H9 (cell line): ENCODE results near the gene ZNF365. TPM values are rescaled to one million over a fixed set of nuclear protein-coding genes. Genes with fewer than 3 reads are reported as not detected.
"Not testable (repeated sequence)": the region's sequence is repeated elsewhere in the genome, so short reads cannot be mapped to it uniquely, and the experiment has no call there.

ENCODE experiments used
- DNase-seq: peaks from one replicate; pipeline ENCODE4 v3.0.0-alpha.2; 2017
- H2AFZ ChIP-seq: one replicate; pipeline ENCODE4 v1.6.1; 2013; ENCODE audit warnings: mild to moderate bottlenecking, low read length, control low read depth, moderate library complexity
- H2AK5ac ChIP-seq: 2 replicates; pipeline ENCODE4 v1.6.1; 2013; ENCODE audit warnings: low read length, control low read depth, mixed read lengths; ENCODE audit not compliant: insufficient read length
- H2BK120ac ChIP-seq: one replicate; pipeline ENCODE4 v1.6.1; 2013; ENCODE audit warnings: low read depth, mild to moderate bottlenecking, low read length, control low read depth, inconsistent platforms; ENCODE audit not compliant: poor library complexity, severe bottlenecking
- H2BK12ac ChIP-seq: 2 replicates; pipeline ENCODE4 v1.6.1; 2013; ENCODE audit warnings: low read length, control low read depth, mixed read lengths, low read depth; ENCODE audit not compliant: insufficient read length
- H2BK15ac ChIP-seq: 2 replicates; pipeline ENCODE4 v1.6.1; 2013; ENCODE audit warnings: low read depth, low read length, control low read depth
- H2BK20ac ChIP-seq: one replicate; pipeline ENCODE4 v1.6.1; 2013; ENCODE audit warnings: low read depth, mild to moderate bottlenecking, low read length, control low read depth, inconsistent platforms; ENCODE audit not compliant: poor library complexity, severe bottlenecking
- H2BK5ac ChIP-seq: 2 replicates; pipeline ENCODE4 v1.6.1; 2013; ENCODE audit warnings: low read length, control low read depth, mixed read lengths; ENCODE audit not compliant: insufficient read length
- H3K14ac ChIP-seq: 2 replicates; pipeline ENCODE4 v1.6.1; 2013; ENCODE audit warnings: low read length, control low read depth; ENCODE audit not compliant: insufficient read depth
- H3K18ac ChIP-seq: 2 replicates; pipeline ENCODE4 v1.6.1; 2013; ENCODE audit warnings: low read depth, mild to moderate bottlenecking, mixed read lengths, low read length, control low read depth; ENCODE audit not compliant: insufficient read length
- H3K23ac ChIP-seq: 2 replicates; pipeline ENCODE4 v1.6.1; 2013; ENCODE audit warnings: low read length, control low read depth, mixed read lengths, low read depth; ENCODE audit not compliant: insufficient read length
- H3K23me2 ChIP-seq: 2 replicates; pipeline ENCODE4 v1.6.1; 2013; ENCODE audit warnings: low read depth, mild to moderate bottlenecking, mixed read lengths, low read length, control low read depth; ENCODE audit not compliant: insufficient read length, poor library complexity, severe bottlenecking
- H3K27ac ChIP-seq: 2 replicates; pipeline ENCODE4 v1.5.1; 2013; ENCODE audit warnings: low read length, control low read depth, mixed read lengths, low read depth; ENCODE audit not compliant: insufficient read length
- H3K27me3 ChIP-seq: 2 replicates; pipeline ENCODE4 v1.6.1; 2013; ENCODE audit warnings: low read length, control low read depth, inconsistent platforms; ENCODE audit not compliant: insufficient read depth
- H3K4ac ChIP-seq: 2 replicates; pipeline ENCODE4 v1.6.1; 2013; ENCODE audit warnings: low read depth, mild to moderate bottlenecking, control low read depth, inconsistent platforms, low read length, moderate library complexity
- H3K4me1 ChIP-seq: 2 replicates; pipeline ENCODE4 v1.6.1; 2013; ENCODE audit warnings: low read length, control low read depth, inconsistent platforms; ENCODE audit not compliant: insufficient read depth
- H3K4me2 ChIP-seq: 2 replicates; pipeline ENCODE4 v1.6.1; 2013; ENCODE audit warnings: low read length, control low read depth, mixed read lengths; ENCODE audit not compliant: insufficient read length, insufficient read depth
- H3K56ac ChIP-seq: 2 replicates; pipeline ENCODE4 v1.6.1; 2013; ENCODE audit warnings: low read depth, mild to moderate bottlenecking, mixed read lengths, low read length, control low read depth; ENCODE audit not compliant: insufficient read length
- H3K79me1 ChIP-seq: 2 replicates; pipeline ENCODE4 v1.6.1; 2013; ENCODE audit warnings: low read depth, mild to moderate bottlenecking, moderate library complexity, low read length, control low read depth, inconsistent platforms; ENCODE audit not compliant: insufficient read depth, poor library complexity, severe bottlenecking
- H3K79me2 ChIP-seq: 2 replicates; pipeline ENCODE4 v1.6.1; 2013; ENCODE audit warnings: low read length, control low read depth, inconsistent platforms; ENCODE audit not compliant: insufficient read depth
- H3K9ac ChIP-seq: 2 replicates; pipeline ENCODE4 v1.6.1; 2013; ENCODE audit warnings: low read length, control low read depth, mixed read lengths; ENCODE audit not compliant: insufficient read length; ENCODE audit errors: extremely low read depth
- H3K9me3 ChIP-seq: one replicate; pipeline ENCODE4 v1.6.1; 2013; ENCODE audit warnings: low read depth, low read length, inconsistent platforms; ENCODE audit not compliant: control insufficient read depth
- H3T11ph ChIP-seq: one replicate; pipeline ENCODE4 v1.6.1; 2013; ENCODE audit warnings: mild to moderate bottlenecking, low read length, control low read depth, inconsistent platforms
- H4K20me1 ChIP-seq: one replicate; pipeline ENCODE4 v1.6.1; 2013; ENCODE audit not compliant: control insufficient read depth, insufficient read length, insufficient read depth
- H4K5ac ChIP-seq: 2 replicates; pipeline ENCODE4 v1.6.1; 2013; ENCODE audit warnings: low read depth, mild to moderate bottlenecking, mixed read lengths, low read length, control low read depth; ENCODE audit not compliant: insufficient read length
- H4K8ac ChIP-seq: replicated peaks from 2 replicates; pipeline ENCODE4 v1.6.1; 2013; ENCODE audit warnings: low read length, control low read depth, mixed read lengths, low read depth; ENCODE audit not compliant: insufficient read length
- H4K91ac ChIP-seq: 2 replicates; pipeline ENCODE4 v1.6.1; 2013; ENCODE audit warnings: low read depth, mild to moderate bottlenecking, moderate library complexity, mixed read lengths, low read length, control low read depth; ENCODE audit not compliant: insufficient read length
- H3K27ac Mint-ChIP-seq, 3 experiments: 2 replicates in 2 of 3; 3 replicates in 1 of 3; pipeline ENCODE4 v1.8.0; 2020 to 2021; ENCODE audit warnings: mixed read lengths in 3 of 3, mild to moderate bottlenecking in 1 of 3, moderate library complexity in 1 of 3
- H3K27me3 Mint-ChIP-seq: 2 replicates; pipeline ENCODE4 v1.8.0; 2021; ENCODE audit warnings: low read depth, mild to moderate bottlenecking, moderate library complexity, mixed read lengths
- H3K36me3 Mint-ChIP-seq, 3 experiments: 2 replicates in 2 of 3; 3 replicates in 1 of 3; pipeline ENCODE4 v1.8.0; 2020 to 2021; ENCODE audit warnings: low read depth in 3 of 3, mixed read lengths in 3 of 3; ENCODE audit not compliant: insufficient read depth in 1 of 3
- H3K4me1 Mint-ChIP-seq, 2 experiments: 2 replicates each; pipeline ENCODE4 v1.8.0; 2020; ENCODE audit warnings: mixed read lengths in 2 of 2
- H3K4me3 Mint-ChIP-seq, 2 experiments: 2 replicates in 1 of 2; 3 replicates in 1 of 2; pipeline ENCODE4 v1.8.0; 2020 to 2021; ENCODE audit warnings: mild to moderate bottlenecking in 2 of 2, mixed read lengths in 2 of 2, moderate library complexity in 1 of 2
- H3K9me3 Mint-ChIP-seq, 2 experiments: 2 replicates in 1 of 2; 3 replicates in 1 of 2; pipeline ENCODE4 v1.8.0; 2020; ENCODE audit warnings: mild to moderate bottlenecking in 2 of 2, mixed read lengths in 2 of 2, moderate library complexity in 1 of 2
- CTCF ChIP-seq: fragments of 200-600 bp; sonication (generic); conservative IDR thresholded peaks from 3 replicates; pipeline ENCODE4 v1.8.0; 2021; ENCODE audit warnings: antibody characterized with exemption, mild to moderate bottlenecking
- WGBS: extraction: QIAGEN DNeasy Blood & Tissue Kit; methylation state at CpG from one replicate; pipeline ENCODE4 v1.1.7; 2013; ENCODE audit warnings: missing lambda C conversion rate, low lambda C conversion rate, mixed read lengths; ENCODE audit not compliant: insufficient read length; ENCODE audit errors: extremely low coverage; 5-methylcytosine and 5-hydroxymethylcytosine counted together
- total RNA-seq: library from RNA; stranded (reverse); gene quantifications from 2 replicates; pipeline ENCODE4 v1.2.1, GENCODE V29; 2021

Gene ZNF365
- total RNA-seq, 1 experiment from 2014 or later, result 0.59 TPM

- H3K4ac ChIP-seq, result no peak overlapping the region
- H3K56ac ChIP-seq, result no peak overlapping the region
- H3K18ac ChIP-seq, result no peak overlapping the region
- H3K27ac ChIP-seq, result no peak overlapping the region
- peaks cover 2% of the 10 kb centered on the region; the same call in 1 of the 2 replicates for H3K27me3 Mint-ChIP-seq
- no peak overlapping the region for H2BK15ac ChIP-seq
- no peaks in the 10 kb centered on the region for H3K4me1 ChIP-seq
- no peak overlapping the region for H3K9ac ChIP-seq
- no peaks in the 10 kb centered on the region for H4K20me1 ChIP-seq
- no peak overlapping the region for H4K91ac ChIP-seq
- H2AFZ ChIP-seq, result no peak overlapping the region
- no peaks in the 10 kb centered on the region for H3K36me3 Mint-ChIP-seq
- no peaks in the 10 kb centered on the region for H3K79me1 ChIP-seq
- H3K4me3 Mint-ChIP-seq, result no peak overlapping the region
- H2BK120ac ChIP-seq, result no peak overlapping the region
- no peaks in the 10 kb centered on the region for H3K23me2 ChIP-seq
- H3K27ac Mint-ChIP-seq, result no peak overlapping the region
- no peak overlapping the region for H2BK5ac ChIP-seq
- no peak overlapping the region for H2BK12ac ChIP-seq
- TF ChIP-seq CTCF, result no peak
- H3K23ac ChIP-seq, result no peak overlapping the region
- no peaks in the 10 kb centered on the region for H3K27me3 ChIP-seq
- H4K8ac ChIP-seq, result no peak overlapping the region
- H2BK20ac ChIP-seq, result no peak overlapping the region
- H4K5ac ChIP-seq, result no peak overlapping the region
- H3K79me2 ChIP-seq, result no peaks in the 10 kb centered on the region
- no peak overlapping the region for H3T11ph ChIP-seq
- no peaks in the 10 kb centered on the region for H3K9me3 ChIP-seq
- no peak overlapping the region for H2AK5ac ChIP-seq
- H3K14ac ChIP-seq, result no peak overlapping the region
- DNase-seq, result no peak
- peaks cover 3 to 4% of the 10 kb centered on the region in 2 experiments; a peak in 3 of 5 replicates for H3K9me3 Mint-ChIP-seq
- H3K4me2 ChIP-seq, result no peak overlapping the region
- no peaks in the 10 kb centered on the region for H3K4me1 Mint-ChIP-seq
Measured at GRCh38 chr10:62402508-62402907, 28.3 kb downstream of the ZNF365 start.

- WGBS, result no CpG with 5 or more reads among the region's 1 CpG
Measured at GRCh38 chr10:62410528-62410927, 36.4 kb downstream of the ZNF365 start.

More at GRCh38 chr10:62410528-62410927, 36.4 kb downstream of the ZNF365 start:
- H2AK5ac ChIP-seq, H2BK5ac ChIP-seq, H3K56ac ChIP-seq, H2BK12ac ChIP-seq, H3K27ac Mint-ChIP-seq, H3K27me3 Mint-ChIP-seq, H2BK120ac ChIP-seq, H4K8ac ChIP-seq, H4K20me1 ChIP-seq, H3K36me3 Mint-ChIP-seq, H3K18ac ChIP-seq, H3K14ac ChIP-seq, H3T11ph ChIP-seq, H3K9ac ChIP-seq, H3K4ac ChIP-seq, DNase-seq, H3K23me2 ChIP-seq, H3K27me3 ChIP-seq, H3K4me2 ChIP-seq, H3K79me2 ChIP-seq, H4K5ac ChIP-seq, H3K4me3 Mint-ChIP-seq, H2BK20ac ChIP-seq, H2BK15ac ChIP-seq, H2AFZ ChIP-seq, H3K27ac ChIP-seq, H3K9me3 ChIP-seq, H3K79me1 ChIP-seq, H3K23ac ChIP-seq, H4K91ac ChIP-seq, H3K4me1 ChIP-seq, H3K4me1 Mint-ChIP-seq: not testable (repeated sequence)
- H3K9me3 Mint-ChIP-seq, result peaks cover 13 to 14% of the 10 kb centered on the region in 2 experiments; a peak in 3 of 5 replicates
